ENCODE measurements around the gene MKRN3.

The MKRN3 gene

DNA sequence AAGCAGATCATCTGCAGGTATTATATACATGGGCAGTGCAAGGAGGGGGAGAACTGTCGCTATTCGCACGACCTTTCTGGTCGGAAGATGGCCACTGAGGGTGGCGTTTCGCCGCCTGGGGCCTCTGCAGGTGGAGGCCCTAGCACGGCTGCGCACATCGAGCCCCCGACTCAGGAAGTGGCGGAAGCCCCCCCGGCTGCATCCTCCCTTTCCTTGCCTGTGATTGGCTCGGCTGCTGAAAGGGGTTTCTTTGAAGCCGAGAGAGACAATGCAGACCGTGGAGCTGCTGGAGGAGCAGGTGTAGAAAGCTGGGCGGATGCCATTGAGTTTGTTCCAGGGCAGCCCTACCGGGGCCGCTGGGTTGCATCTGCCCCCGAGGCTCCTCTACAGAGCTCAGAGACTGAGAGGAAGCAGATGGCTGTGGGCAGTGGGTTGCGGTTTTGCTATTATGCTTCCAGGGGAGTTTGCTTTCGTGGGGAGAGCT is 639 bp downstream of the MKRN3 start:
- no peak for DNase-seq (ENCODE audit: extremely low spot score)
- ChIA-PET CTCF (no interaction called here), POLR2A (no interaction called here)
- no peak for TF ChIP-seq CTCF (IDR thresholded peaks at IDR 0.05; ENCODE audit: control extremely low read depth, extremely low read depth, low read depth, missing control alignments)

DNA sequence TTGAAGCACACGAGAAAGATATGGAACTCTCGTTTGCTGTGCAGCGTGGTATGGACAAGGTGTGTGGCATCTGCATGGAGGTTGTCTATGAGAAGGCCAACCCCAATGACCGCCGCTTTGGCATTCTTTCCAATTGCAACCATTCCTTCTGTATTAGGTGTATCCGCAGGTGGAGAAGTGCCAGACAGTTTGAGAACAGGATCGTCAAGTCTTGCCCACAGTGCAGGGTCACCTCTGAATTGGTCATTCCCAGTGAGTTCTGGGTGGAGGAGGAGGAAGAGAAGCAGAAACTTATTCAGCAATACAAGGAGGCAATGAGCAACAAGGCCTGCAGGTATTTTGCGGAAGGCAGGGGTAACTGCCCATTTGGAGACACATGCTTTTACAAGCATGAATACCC is 1.2 kb downstream of the MKRN3 start:
- no peak for TF ChIP-seq CTCF (IDR thresholded peaks at IDR 0.05; ENCODE audit: control extremely low read depth, extremely low read depth, low read depth, missing control alignments)
- ChIA-PET CTCF (no interaction called here), POLR2A (no interaction called here)
- DNase-seq (ENCODE audit: extremely low spot score), result no peak

DNA sequence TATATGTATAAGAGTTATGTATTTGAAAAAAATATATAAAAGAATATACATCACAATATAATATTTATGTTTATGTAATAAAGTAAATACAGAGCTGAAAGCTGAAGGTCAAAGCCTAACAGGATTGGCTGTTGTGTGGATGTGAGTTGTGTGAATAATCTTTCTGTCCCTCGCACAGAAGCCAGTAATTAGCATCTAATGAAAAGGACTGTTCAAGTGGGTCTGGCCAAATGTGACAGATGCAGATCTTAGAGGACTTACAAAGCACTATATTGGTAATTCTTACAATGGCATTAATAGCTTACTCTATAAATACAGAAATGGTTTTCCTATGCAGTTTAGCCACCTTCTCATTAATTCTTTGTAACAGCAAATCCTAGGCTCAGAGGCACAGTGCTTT is 2.4 kb downstream of the MKRN3 start:
- ChIA-PET POLR2A (no interaction called here), CTCF (interaction anchor here (1.2 kb wide), 1 partner anchor 10 kb away, joined by 3 read pairs; no protein-coding TSS in a partner anchor)
- no peak for DNase-seq (ENCODE audit: extremely low spot score)
- TF ChIP-seq CTCF (IDR thresholded peaks at IDR 0.05; ENCODE audit: control extremely low read depth, extremely low read depth, low read depth, missing control alignments), result no peak

DNA sequence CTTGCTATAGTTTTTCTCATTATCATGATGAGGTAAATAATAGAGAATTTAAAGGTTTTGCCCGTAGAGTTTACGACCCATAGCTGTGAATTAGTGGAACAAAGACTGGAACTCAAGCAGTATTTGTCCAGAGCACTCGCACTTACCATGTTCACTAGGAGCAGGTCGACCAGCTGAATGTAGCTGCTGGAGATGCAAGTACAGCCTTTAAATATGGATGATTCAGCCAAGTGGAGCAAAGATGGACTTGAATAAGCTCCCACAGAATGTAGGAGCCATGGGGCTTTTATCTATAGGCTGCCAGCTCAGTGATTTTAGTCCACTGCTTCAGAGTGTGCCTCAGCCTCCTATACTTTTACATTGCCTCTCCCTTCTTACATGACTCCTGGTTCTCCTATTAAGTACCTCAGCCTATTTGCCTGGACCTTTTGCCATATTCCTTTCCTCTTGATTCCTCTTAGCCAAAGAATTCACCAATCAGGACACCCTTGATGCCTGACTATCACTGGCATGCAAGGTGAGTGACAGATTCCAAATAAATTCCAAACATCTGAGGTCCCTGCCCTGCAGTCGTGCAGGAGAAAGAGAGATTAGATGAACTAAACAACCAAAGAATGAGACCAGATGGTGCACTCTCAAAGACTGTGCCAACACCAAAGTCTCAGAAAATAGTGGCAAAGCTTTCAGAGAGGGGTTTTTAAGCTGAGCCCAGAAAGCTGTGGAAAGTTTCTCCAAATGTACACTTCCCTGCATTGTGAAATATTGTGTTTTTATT is 3.9 kb downstream of the MKRN3 start:
- CTCF ChIA-PET, result no interaction called here
- POLR2A ChIA-PET, result no interaction called here
- DNase-seq (ENCODE audit: extremely low spot score), result no peak
- TF ChIP-seq CTCF (IDR thresholded peaks at IDR 0.05; ENCODE audit: control extremely low read depth, extremely low read depth, low read depth, missing control alignments), result no peak

DNA sequence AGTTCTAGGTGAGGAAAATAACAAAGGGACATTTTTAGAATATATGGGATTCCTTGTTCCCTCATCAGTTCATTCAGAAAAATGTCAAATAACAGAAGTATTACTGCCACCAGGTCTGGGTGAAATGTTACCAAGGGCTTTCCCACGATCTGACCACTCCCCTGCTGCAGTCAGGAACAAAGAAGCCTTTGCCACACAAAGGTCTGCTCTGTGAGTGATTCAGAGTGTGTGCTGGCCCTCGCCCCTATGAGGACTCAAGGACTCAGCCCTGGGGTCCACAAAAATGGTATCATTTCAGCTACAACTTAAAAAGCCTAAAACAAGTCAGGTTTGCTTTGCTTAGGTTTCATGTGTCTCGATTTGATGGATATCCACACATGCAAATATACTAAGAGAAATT is 5.0 kb downstream of the MKRN3 start:
- CTCF ChIA-PET, result no interaction called here

GRCh38 chr15:23572844-23573243 is 7.4 kb downstream of the MKRN3 start:
- no peak for DNase-seq (ENCODE audit: extremely low spot score)
- no peak for TF ChIP-seq CTCF (IDR thresholded peaks at IDR 0.05; ENCODE audit: control extremely low read depth, extremely low read depth, low read depth, missing control alignments)
- CTCF ChIA-PET, result no interaction called here
- POLR2A ChIA-PET, result no interaction called here

More for the DNA sequence above, 5.0 kb downstream of the MKRN3 start:
- DNase-seq (ENCODE audit: extremely low spot score), result no peak
- no peak for TF ChIP-seq CTCF (IDR thresholded peaks at IDR 0.05; ENCODE audit: control extremely low read depth, extremely low read depth, low read depth, missing control alignments)
- POLR2A ChIA-PET, result no interaction called here
